Muscle layer of duodenum (tissue), 2 donors: Measurements from ENCODE around the gene PELI1.
A peak's percentile ranks its signal among the peaks of the same experiment; 100 is the strongest.

ENCODE experiments used
- H3K27ac ChIP-seq: one replicate; pipeline ENCODE4 v1.7.0; 2013; ENCODE audit warnings: mild to moderate bottlenecking, low read length
- H3K27me3 ChIP-seq: one replicate; pipeline ENCODE4 v1.7.0; 2013; ENCODE audit warnings: low read depth, mild to moderate bottlenecking, control low read depth, low read length
- H3K36me3 ChIP-seq, 2 donors: one replicate each; pipeline ENCODE4 v1.7.0; 2013; ENCODE audit warnings: low read length in 2 of 2, control low read depth in 1 of 2, mild to moderate bottlenecking in 1 of 2; ENCODE audit not compliant: insufficient read depth in 2 of 2, control insufficient read depth in 1 of 2
- H3K4me1 ChIP-seq, 2 donors: one replicate each; pipeline ENCODE4 v1.7.0; 2013; ENCODE audit warnings: low read length in 2 of 2, mild to moderate bottlenecking in 2 of 2, control low read depth in 1 of 2, moderate library complexity in 1 of 2; ENCODE audit not compliant: insufficient read depth in 2 of 2, control insufficient read depth in 1 of 2
- H3K4me3 ChIP-seq, 2 donors: one replicate each; pipeline ENCODE4 v1.7.0; 2013; ENCODE audit warnings: low read length in 2 of 2, low read depth in 1 of 2, mild to moderate bottlenecking in 1 of 2
- H3K9me3 ChIP-seq, 2 donors: one replicate each; pipeline ENCODE4 v1.7.0; 2013; ENCODE audit warnings: low read length in 2 of 2, control low read depth in 1 of 2, mild to moderate bottlenecking in 1 of 2; ENCODE audit not compliant: control insufficient read depth in 1 of 2
- donor health status: healthy.

PELI1 gene

DNA sequence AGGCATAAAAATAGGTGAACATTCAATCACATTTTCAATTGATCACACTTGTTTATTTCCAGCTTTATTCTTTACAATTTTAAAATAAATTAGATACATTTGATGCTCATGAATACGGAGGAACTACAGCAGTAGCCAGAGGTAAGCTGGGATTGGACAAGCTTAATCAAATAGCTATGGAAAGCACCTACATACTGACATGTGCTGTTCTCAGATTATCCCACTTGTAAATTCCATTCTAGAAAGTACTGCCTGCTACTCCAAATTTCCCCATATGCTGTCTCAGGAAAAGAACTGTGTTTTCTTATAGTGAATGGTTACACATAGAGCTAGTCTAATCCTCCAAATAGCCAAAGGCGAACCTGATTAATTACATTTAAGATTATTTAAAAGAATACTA lies 24.2 kb downstream of the PELI1 start:
- peak overlapping the region; percentile 53 for H3K27ac ChIP-seq
- H3K4me3 ChIP-seq: peak overlapping the region in 1 of 2 donors; percentile 17
- H3K9me3 ChIP-seq: no peaks in the 10 kb centered on the region
- peaks cover 13 to 18% of the 10 kb centered on the region in 2 donors for H3K4me1 ChIP-seq
- H3K27me3 ChIP-seq: no peaks in the 10 kb centered on the region
- no peaks in the 10 kb centered on the region for H3K36me3 ChIP-seq

DNA sequence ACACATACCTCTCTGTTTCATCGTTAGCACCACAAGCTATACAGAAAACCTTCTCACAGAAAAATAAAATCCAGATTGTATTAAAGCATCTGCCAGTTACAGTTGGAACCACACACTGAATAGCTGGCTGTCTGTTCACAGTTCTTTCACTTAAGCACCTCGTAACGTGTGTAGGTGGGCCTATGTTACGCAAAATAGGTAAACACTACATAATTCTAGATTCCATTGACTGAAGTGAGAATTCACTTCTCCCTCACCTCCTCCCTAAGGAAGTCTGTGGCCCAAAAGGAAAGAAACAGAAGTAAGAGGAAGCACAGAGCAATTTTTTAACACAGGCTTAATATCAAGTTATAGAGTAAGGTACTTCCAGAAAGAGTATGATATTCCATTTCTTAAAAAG lies 24.9 kb downstream of the PELI1 start:
- Histone ChIP-seq H3K27me3 (no peaks in the 10 kb centered on the region), H3K36me3 (no peaks in the 10 kb centered on the region), H3K27ac (peak overlapping the region; percentile 53), H3K4me1 (peaks cover 19 to 24% of the 10 kb centered on the region in 2 donors), H3K4me3 (peak overlapping the region in 1 of 2 donors; percentile 17), H3K9me3 (no peaks in the 10 kb centered on the region)

DNA sequence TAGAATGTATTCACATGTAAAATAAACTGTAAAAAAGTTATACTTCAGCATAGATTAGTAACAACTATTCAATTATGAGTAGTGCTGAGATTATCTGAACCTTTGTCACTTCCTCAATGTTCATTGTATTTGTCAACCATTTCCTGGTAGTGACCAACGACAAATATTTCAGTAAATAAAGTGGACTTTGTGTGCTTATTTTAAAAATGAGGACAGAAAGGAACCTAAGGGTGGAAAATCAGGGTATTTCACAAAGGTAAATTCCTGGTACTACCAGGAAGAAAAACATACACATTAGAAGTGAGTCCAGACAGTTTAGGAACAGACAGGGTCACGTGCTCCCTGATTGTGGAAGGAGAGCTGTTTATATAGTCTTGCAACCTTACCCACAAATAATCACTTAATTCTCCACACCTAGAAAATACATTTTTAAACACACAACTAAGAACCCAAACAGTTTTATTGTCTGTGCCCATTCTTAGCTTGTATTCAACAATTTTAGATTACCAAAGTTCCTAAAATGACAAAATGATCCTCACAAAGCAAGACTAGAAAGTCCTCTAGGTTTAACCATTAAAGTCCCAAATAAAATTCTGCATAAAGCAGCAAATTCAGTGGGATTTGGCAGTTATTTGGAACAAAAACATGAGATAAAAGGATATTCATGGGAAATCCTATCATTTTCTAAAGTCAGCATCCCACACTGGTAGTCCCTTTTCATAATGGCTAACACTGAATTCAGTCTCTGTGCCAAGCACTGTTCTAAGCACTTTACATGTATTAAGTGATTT lies 28.2 kb downstream of the PELI1 start:
- H3K27ac ChIP-seq: peak overlapping the region; percentile 74
- no peaks in the 10 kb centered on the region for H3K27me3 ChIP-seq

DNA sequence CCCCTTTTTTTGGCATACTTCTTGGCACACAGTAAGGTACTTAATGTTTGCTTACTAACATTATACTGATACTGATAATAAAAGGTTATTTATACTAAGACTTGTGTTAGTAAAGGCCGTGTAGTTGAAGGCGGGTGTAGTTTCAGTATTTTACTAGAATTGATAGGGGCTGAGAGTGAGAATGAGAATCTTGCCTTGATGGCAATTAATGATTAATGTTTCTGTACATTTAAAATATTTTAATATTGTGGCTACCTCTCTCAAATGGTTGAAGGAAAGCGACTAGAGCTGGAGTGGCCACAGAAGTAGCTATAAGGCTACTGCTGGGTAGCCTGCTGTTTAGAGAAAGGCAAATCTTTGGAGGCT lies 29.3 kb downstream of the PELI1 start:
- H3K4me3 ChIP-seq: no peak overlapping the region
- H3K27ac ChIP-seq: peak overlapping the region; percentile 74
- H3K27me3 ChIP-seq: no peaks in the 10 kb centered on the region
- no peaks in the 10 kb centered on the region for H3K9me3 ChIP-seq
- H3K4me1 ChIP-seq: peaks cover 25 to 33% of the 10 kb centered on the region in 2 donors
- no peaks in the 10 kb centered on the region for H3K36me3 ChIP-seq

More for the DNA sequence above, 28.2 kb downstream of the PELI1 start:
- Histone ChIP-seq H3K4me3 (peak overlapping the region in 1 of 2 donors; percentile 21), H3K4me1 (peaks cover 25 to 33% of the 10 kb centered on the region in 2 donors), H3K36me3 (no peaks in the 10 kb centered on the region), H3K9me3 (no peaks in the 10 kb centered on the region)

DNA sequence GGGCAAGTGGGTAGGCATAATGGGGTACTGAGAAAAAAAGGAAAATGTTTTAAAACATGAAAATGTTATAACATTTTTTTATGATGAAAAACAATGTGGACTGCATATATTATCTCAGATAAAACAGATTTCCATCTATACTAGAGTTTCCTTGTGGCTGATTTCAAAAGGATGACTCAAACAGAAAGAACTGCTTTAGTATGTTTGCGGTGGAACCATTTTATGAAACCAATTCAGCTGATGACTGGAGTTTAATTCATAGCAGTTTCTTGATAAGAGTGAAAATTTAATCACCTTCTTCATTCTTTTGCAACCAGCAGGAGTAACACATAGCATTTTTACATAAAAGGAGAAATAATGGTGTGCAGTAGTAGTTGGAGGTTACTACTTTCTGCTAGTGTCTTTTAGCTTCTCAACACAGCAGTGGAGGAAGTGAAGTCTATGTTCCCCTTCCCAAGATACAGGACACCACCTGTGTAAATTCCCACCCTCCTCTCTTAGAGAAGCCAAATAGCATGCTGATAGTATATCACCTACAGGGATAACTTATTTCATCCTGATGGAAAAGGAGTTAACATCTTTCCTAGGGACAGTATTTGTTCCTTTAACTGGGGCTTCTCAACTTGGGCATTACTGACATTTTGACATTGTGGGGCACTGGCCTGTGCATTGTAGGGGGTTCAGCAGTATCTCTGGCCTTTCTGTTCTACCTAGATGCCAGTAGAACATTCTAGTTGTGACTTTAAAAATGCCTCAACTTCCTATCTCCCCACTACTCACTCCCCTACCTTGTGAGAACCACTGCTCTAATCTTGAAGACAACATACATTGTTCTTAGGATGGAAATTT lies 29.9 kb downstream of the PELI1 start:
- Histone ChIP-seq H3K27ac (peak overlapping the region; percentile 74), H3K4me1 (peaks cover 20 to 33% of the 10 kb centered on the region in 2 donors), H3K9me3 (no peaks in the 10 kb centered on the region), H3K27me3 (no peaks in the 10 kb centered on the region), H3K36me3 (no peaks in the 10 kb centered on the region), H3K4me3 (no peak overlapping the region)

DNA sequence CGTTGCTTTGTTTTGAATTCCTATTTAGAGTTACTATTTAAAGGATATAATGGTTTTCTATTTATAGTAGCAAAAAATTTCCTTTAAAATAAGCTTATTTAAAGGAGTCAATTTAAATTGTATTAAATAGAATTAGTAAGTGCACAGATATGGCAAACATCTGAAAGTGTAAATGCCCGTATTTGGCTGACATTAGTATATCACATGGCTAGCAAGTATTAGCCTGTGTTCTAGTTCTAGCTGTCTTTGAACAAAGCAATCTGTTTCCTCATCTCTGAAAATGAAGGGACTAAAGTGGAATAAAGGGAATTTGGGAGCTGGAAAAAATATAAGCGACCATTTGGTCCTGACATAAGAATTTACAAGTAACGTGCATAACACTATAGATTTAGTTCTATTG lies 32.2 kb downstream of the PELI1 start:
- Histone ChIP-seq H3K27ac (no peak overlapping the region), H3K36me3 (peaks cover 5 to 8% of the 10 kb centered on the region in 2 donors), H3K27me3 (no peaks in the 10 kb centered on the region), H3K9me3 (no peaks in the 10 kb centered on the region), H3K4me3 (no peak overlapping the region), H3K4me1 (peaks cover 28 to 39% of the 10 kb centered on the region in 2 donors)

DNA sequence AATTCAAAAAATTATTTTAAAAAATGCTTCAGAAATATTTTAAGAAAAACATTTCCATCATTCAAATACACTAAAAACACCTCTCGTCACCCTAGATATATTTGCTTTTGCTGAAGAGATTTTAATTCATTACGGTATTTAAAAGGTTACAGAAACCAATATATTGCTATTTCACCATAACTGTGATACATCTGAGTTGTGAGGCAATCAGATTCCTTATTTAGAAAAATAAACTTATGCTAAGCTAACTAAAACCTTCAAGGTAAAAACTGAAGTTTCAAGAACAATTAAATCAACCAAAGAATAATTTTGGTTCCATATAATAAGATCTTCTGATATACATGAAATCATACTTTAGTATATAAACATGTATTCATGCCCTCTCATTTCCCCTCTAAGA lies 32.8 kb downstream of the PELI1 start:
- H3K36me3 ChIP-seq: peaks cover 5 to 9% of the 10 kb centered on the region in 2 donors
- H3K4me1 ChIP-seq: peaks cover 27 to 36% of the 10 kb centered on the region in 2 donors
- H3K27ac ChIP-seq: no peak overlapping the region
- no peaks in the 10 kb centered on the region for H3K9me3 ChIP-seq
- H3K4me3 ChIP-seq: no peak overlapping the region
- H3K27me3 ChIP-seq: no peaks in the 10 kb centered on the region

DNA sequence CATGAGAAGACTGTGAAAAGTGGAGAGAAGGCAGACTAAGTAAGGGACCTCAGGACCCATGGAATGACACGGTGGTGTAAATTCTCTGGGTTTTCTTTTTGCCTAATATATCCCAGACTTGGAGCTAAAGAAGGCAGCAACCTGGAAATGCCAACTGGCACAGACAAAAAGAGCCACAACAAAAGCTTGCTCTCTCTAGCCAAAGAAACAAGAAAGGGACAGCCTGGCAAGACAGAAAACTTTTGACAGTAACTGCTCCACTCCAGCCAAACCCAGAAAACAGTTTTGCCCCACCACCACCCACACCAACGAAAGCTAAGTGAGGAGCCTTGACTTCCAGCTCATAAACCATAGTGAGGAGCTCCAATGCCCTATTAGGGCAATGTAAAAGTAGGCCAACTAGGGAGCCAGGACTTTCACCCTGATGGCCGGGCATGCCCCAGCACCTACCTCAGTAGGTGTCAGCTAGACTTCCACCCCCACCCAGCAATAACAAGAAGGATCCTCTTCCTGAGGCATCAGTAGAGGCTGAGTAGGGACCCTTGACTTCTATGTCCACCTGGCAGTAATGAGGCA lies 35.5 kb downstream of the PELI1 start:
- Histone ChIP-seq H3K9me3 (no peaks in the 10 kb centered on the region), H3K36me3 (peaks cover 9 to 17% of the 10 kb centered on the region in 2 donors), H3K27me3 (no peaks in the 10 kb centered on the region), H3K4me1 (peaks cover 21 to 38% of the 10 kb centered on the region in 2 donors), H3K4me3 (no peak overlapping the region), H3K27ac (no peak overlapping the region)

DNA sequence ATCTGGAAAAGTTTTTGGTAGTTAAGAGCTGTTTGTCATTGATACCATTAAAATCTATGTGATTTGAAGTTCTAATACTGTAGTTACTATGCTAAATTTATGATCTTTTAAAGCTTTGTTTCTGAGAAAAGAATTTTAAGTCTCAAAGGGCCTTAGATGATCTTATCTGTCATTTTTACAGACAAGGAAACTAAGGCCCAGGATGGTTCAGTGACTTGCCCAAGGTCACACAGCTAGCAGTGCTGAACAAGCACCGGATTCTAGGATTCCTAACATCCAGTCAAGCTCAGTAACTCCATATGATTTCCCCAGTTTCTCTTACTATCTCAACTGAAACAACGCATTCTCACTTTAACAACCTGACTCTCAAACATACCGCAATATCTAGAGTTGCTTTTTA lies 37.7 kb downstream of the PELI1 start:
- no peak overlapping the region for H3K4me3 ChIP-seq
- no peaks in the 10 kb centered on the region for H3K9me3 ChIP-seq
- H3K4me1 ChIP-seq: peaks cover 21 to 34% of the 10 kb centered on the region in 2 donors
- H3K36me3 ChIP-seq: peaks cover 9 to 17% of the 10 kb centered on the region in 2 donors
- H3K27ac ChIP-seq: peak overlapping the region; percentile 10
- no peaks in the 10 kb centered on the region for H3K27me3 ChIP-seq

DNA sequence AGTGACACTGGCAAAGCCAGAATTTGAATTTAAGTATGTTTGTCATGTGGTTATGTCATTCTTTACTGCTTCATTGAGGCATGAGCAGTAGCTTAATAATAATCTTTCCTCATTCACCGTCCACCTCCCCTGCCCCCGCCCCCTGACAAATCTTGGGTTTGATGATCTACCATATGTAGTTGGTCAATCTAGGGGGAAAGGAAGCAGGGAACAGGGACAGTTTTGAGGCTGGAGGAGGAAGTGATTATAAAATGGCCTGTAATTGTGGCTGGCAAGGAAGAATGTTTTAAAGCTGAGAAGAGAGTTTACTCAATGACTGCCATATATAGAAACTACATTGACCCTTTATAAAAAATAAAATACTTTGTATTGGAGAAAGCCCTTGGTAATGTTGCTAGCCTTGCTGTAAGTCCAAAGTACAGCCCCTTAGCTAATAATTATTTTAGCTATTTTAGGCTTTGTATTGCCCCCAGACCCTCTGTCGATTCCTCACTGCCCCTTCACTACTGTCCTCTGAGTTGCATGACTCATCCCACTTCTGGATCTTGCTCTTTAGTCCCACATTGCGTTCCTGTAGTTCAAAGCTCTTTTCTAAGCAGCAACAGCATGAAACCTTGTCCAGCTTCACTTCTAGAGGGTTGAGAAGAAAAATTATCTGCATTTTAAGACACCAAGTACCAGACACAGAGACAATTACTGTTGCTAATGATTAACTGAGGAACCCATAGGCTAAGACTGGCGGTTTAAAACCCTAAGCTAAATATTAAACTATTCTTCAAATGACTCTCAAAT lies 38.4 kb downstream of the PELI1 start:
- no peak overlapping the region for H3K4me3 ChIP-seq
- H3K4me1 ChIP-seq: peaks cover 21 to 34% of the 10 kb centered on the region in 2 donors
- H3K27ac ChIP-seq: peak overlapping the region; percentile 10
- H3K36me3 ChIP-seq: peaks cover 9 to 17% of the 10 kb centered on the region in 2 donors
- no peaks in the 10 kb centered on the region for H3K9me3 ChIP-seq
- H3K27me3 ChIP-seq: no peaks in the 10 kb centered on the region
